GM21381 (cell line): ENCODE data around the gene HSD17B8.

ENCODE experiments used
- ATAC-seq: cut with Tn5 transposase; IDR thresholded peaks from one replicate; pipeline ENCODE4 v1.9.1; 2021; ENCODE audit warnings: mild to moderate bottlenecking, moderate library complexity; ENCODE audit not compliant: unreplicated experiment

HSD17B8 gene

DNA sequence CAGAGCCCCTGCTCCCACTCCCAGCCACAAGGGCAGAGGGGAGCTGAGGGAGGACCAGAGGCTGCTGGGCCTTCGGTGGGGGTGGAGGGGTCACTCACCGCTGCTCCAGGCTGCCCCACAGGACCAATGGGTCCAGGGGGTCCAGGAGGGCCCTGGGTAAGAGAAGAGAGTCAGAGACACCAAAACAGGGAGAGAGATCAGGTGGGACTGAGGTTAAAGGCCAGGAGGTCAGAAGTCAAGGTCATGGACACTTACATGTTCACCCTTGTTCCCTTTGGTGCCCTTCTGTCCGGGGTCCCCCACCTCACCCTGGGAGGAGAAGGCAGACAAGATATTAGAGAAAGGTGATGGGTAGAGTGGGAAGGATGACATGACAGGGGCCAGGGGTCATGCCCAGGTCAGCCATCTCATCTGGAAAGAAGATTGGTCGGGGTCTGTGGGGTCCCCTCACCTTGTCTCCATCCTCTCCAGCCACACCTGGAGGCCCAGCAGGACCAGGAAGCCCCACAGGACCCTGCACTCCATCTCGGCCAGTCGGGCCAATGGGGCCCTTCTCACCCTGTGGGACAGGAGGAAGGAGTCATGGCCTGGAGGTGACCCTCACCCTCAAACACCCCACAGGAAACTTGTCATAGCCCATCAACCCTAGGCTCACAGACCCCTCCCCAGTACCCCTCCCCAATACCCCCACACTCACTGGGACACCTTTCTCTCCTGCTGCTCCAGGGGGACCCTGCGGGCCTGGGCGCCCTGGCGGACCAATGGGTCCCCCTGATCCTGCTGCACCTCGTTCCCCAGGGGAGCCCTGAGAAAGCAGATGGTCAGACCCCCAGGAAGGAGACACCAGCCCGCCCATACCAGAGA lies 33.2 kb upstream of the HSD17B8 start:
- ATAC-seq, result no peak

- ATAC-seq, result no peak
Measured at GRCh38 chr6:33171880-33172687, 32.4 kb upstream of the HSD17B8 start.

GRCh38 chr6:33172688-33173534 lies 31.5 kb upstream of the HSD17B8 start:
- no peak for ATAC-seq

DNA sequence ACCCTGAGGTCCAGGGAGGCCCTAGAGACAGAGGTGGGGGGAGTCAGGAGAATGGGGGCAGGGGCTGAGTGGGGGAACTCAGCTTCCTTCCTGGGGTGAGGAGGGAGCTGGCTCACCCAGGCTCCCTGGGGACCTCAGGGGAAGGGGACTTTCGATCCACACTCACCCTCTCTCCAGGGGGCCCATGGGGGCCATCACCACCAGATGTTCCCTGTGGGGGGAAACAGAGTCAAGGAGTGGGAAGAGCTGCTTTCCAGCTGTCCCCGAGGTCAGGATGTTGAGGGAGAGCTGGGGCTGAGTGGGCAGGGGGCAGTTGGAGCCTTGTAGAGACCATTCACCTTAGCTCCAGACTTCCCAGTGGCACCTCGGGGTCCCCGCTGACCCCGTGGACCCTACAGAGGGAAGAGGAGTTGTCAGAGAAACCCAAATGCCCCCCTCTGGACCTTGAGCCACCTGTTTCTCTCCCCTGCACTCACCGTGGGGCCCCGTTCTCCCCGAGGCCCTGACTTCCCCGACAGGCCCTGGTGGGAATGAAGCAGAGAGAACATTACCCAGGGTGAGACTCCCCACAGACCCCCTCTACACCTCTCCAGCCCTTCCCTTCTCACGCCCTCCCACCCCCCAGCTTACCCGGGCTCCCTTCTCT lies 30.8 kb upstream of the HSD17B8 start:
- no peak for ATAC-seq

GRCh38 chr6:33174784-33175183 lies 29.7 kb upstream of the HSD17B8 start:
- ATAC-seq, result no peak

- no peak for ATAC-seq
Measured at GRCh38 chr6:33175436-33176069, 28.9 kb upstream of the HSD17B8 start.

DNA sequence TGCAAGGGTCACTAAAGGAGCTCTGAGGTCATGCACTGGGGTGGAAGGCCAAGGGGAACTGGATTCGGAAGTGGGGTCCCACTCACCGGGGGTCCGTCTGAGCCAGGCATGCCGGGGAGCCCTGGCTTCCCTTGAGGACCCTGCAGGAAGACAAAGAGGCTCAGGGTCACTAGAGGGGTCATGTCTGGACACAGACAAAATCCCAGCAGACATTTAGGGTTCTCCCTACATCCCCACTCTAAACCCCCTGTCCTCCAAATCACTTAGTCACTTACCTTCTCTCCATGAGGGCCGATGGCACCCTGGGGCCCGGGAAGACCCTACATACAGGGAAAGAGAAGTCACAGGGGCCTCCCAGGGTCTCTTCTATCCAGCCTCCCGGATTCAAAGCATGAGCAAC lies 27.5 kb upstream of the HSD17B8 start:
- ATAC-seq, result no peak

DNA sequence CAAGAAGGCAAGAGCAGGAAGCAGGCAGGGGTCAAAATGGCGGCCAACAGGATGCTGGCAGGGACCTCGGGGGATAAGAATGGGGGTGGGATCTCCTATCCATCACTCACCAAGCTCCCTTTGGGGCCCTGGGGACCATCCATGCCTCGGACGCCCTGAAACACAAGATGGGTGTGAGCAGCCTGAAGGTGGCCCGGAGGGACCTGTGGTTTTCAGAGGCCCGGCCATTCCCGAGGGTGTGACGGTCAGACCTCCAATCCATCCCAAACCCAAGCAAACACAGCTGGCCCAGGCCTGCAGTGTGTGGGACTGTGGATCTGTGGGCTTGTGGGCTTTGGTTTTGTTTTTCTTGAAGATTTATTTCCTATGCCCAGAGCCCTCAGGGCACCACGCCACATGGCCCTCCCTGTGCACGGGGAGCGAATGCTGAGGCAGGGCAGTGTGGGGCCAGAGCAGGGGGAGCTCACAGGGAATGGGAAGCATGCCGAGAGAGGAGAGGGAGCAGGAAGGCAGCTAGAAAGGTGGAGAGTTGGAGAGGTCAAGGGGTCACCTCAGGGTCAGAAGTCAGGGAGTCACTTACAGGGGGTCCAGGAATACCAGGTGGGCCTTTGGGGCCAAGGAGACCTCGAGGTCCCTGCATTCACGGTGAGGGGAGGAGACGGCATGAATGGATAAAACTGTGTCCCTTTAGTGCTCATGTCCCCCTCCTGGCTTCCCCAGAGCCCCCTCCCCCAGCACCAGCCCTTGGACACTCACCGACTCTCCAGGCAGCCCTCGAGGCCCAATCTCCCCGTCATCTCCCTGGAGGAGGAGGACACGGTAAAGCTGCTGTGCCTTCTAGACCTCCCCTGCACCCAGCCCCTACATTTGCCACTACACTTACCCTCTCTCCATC lies 26.7 kb upstream of the HSD17B8 start:
- ATAC-seq, result no peak

GRCh38 chr6:33178755-33179475 lies 25.5 kb upstream of the HSD17B8 start:
- ATAC-seq, result no peak

GRCh38 chr6:33181141-33181540 lies 23.3 kb upstream of the HSD17B8 start:
- ATAC-seq, result no peak

DNA sequence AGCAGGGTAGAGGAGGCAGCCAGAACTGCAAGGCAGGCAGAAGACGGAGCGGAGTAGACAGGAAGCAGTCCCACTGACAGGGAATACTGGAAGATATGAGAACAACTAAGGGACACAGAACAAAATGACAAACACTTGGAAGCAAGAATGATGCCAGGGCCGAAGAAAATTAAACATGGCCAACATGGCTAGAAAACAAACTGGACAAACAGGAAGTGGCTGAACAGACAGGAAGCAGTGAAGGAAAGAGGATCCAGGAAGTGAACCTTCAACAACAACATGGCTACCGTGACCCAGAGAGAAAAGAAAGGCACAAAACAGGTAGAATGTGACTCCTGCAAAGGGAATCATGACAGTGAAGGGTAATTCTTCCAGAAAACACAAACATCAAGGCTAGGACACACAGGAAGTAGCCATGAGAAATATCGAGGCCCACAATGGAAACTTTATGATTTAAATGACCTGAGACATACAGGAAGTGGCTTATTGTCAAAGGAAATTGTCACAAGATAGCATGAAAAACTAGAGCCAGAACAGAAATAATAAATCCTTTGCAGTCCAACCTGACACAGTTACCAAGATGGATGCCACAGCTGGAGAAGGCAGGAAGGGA lies 21.3 kb upstream of the HSD17B8 start:
- no peak for ATAC-seq

DNA sequence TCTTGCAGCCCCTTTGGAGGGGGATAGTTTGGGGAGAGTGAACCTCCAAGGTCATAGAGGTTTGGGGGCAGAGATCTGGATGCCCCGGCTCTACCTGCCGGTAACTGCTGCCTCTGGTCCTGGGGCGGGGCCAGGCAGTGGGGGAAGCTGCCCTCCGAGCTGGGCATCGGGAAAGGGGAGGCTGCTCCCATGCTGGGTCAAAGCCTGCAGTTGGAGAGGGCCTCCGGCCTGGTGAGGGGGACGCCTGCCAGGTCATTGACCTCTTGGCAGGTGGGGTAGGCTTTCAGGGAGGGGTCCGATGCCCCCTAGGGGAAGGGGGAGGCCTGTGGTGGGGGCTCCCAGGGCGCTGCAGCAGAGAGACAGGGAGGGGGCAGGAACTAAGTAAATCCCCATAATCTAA lies 19.3 kb upstream of the HSD17B8 start:
- ATAC-seq, result no peak

GRCh38 chr6:33185654-33186187 lies 18.7 kb upstream of the HSD17B8 start:
- ATAC-seq, result no peak

GRCh38 chr6:33187809-33188208 lies 16.6 kb upstream of the HSD17B8 start:
- no peak for ATAC-seq

DNA sequence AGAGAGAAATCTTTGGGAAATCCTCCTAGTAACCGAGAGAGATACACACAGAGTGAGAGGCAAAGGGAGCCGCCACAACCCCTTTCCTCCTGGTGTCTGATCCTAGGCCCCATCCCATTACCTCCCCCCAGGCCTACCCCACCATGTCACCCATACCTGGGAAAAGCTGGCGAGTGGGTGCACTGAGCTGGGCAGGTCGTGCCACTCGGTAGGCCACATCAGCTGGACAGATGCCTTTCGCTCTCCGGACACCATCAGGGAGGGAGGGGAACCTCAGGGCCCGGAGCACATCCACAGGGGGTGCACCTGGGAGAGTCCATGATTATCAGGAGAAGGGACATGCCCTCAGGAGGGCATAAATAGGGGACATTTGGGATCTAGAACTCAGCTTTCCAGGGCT lies 15.3 kb upstream of the HSD17B8 start:
- no peak for ATAC-seq

- ATAC-seq, result no peak
Measured at GRCh38 chr6:33189625-33190448, 14.6 kb upstream of the HSD17B8 start.

DNA sequence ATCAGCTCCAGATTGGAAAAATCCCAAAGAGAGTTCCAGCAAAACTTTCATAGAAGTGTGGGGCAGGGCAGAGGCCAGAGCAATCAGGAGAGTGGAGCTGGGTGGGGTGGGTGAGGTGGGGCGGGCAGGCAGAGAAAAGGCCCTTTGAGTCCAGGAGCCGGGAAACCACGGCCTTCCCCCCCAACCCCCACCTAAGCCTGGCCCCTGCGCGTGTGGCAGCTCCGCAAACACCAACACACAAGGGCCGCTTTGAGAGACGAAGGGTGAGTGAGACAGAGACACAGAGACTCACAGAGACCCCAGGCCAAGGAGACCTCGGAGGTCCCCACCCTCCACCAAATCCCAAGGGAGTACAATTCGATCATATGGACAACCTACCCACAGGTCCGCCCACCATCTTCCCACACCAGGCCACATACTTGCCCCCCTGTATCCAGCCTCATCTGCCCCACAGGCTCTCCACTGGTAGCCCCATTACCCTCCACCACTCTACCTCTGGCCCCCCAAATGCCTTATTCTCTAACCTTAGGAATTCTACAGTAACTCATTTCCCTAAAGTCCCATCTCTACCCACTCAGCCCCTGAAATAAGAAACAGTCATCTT lies 13.8 kb upstream of the HSD17B8 start:
- ATAC-seq, result no peak
